Gastroesophageal sphincter (tissue), 4 donors: ENCODE results near the gene CTSO. TPM values are rescaled to one million over a fixed set of nuclear protein-coding genes. Genes with fewer than 3 reads are reported as not detected.

ENCODE experiments used
- ATAC-seq: fragments of 150-250 bp; one replicate; pipeline ENCODE4 v1.9.1; 2016; ENCODE audit warnings: mild to moderate bottlenecking, moderate library complexity
- H3K27ac ChIP-seq, 4 donors: fragments of 200-600 bp; sonication (generic) in 3 of 4; 1 replicate in 3 of 4; 2 replicates in 1 of 4; pipeline ENCODE4 v1.5.1; 2016 to 2019
- H3K27me3 ChIP-seq: fragments of 200-600 bp; sonication (generic); one replicate; pipeline ENCODE4 v1.5.1; 2019
- H3K36me3 ChIP-seq, 2 donors: fragments of 200-600 bp; sonication (generic); one replicate each; pipeline ENCODE4 v1.5.1; 2019; ENCODE audit warnings: control low read depth in 1 of 2
- H3K4me1 ChIP-seq, 3 donors: fragments of 200-600 bp; sonication (generic); 1 replicate in 2 of 3; 2 replicates in 1 of 3; pipeline ENCODE4 v1.5.1; 2016 to 2019; ENCODE audit warnings: control low read depth in 2 of 3
- H3K4me3 ChIP-seq, 2 donors: fragments of 200-600 bp; sonication (generic); one replicate each; pipeline ENCODE4 v1.5.1; 2019; ENCODE audit warnings: mild to moderate bottlenecking in 1 of 2, moderate library complexity in 1 of 2
- H3K9me3 ChIP-seq, 3 donors: fragments of 200-600 bp; sonication (generic); one replicate each; pipeline ENCODE4 v1.5.1; 2017 to 2019; ENCODE audit warnings: control low read depth in 2 of 3
- EP300 ChIP-seq: sonication (generic); formaldehyde crosslinking; IDR thresholded peaks from one replicate; pipeline ENCODE4 v1.6.1; 2017; ENCODE audit warnings: antibody characterized with exemption, mild to moderate bottlenecking
- POLR2A ChIP-seq, 2 donors: fragments of 450-650 bp; IDR thresholded peaks; one replicate each; pipeline ENCODE4 v1.6.1; 2017; ENCODE audit warnings: antibody characterized with exemption in 2 of 2, mild to moderate bottlenecking in 2 of 2, moderate library complexity in 1 of 2
- POLR2AphosphoS5 ChIP-seq: sonication (generic); formaldehyde crosslinking; IDR thresholded peaks from one replicate; pipeline ENCODE4 v1.6.1; 2017; ENCODE audit warnings: antibody characterized with exemption
- WGBS, 2 donors: methylation state at CpG; one replicate each; pipeline ENCODE4 v1.1.5; 2018; ENCODE audit warnings: low coverage in 1 of 2; 5-methylcytosine and 5-hydroxymethylcytosine counted together
- total RNA-seq, 4 donors: library from RNA; depleted of rRNA; stranded (reverse); fragments of >200 nt; gene quantifications; one replicate each; pipeline ENCODE4 v1.1.0, GENCODE V29; 2016
- TF ChIP-seq, protein P1 (sequence below), 4 experiments: fragments of 200-600 bp in 2 of 4; fragments of 450-650 bp in 2 of 4; sonication (generic) in 1 of 4; IDR thresholded peaks; one replicate each; pipeline ENCODE4 v1.5.1; 2017 to 2019; ENCODE audit warnings: antibody characterized with exemption in 4 of 4, mild to moderate bottlenecking in 2 of 4, moderate library complexity in 2 of 4

Gene CTSO
- total RNA-seq, 4 donors from 2014 or later: 16.6 to 36.8 (median 29.4) TPM

DNA sequence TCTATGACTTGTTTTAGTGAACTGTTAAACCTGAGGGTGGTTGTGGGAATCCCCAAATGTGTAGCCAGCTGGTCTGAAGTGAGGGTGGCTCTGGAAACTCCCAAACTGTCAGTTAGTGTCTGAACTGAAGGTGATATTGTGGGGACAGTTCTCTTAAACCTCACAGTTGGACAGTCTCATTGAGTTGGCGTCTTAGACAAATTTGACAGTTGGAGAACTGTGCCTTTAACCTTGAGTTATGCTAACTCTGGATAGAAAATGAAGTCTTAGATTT lies 20.7 kb upstream of the CTSO start:
- Histone ChIP-seq H3K4me3 (no peak overlapping the region), H3K36me3 (no peaks in the 10 kb centered on the region), H3K27me3 (no peaks in the 10 kb centered on the region), H3K9me3 (peaks cover 0 to 6% (median 0%) of the 10 kb centered on the region in 3 donors), H3K27ac (no peak overlapping the region), H3K4me1 (no peaks in the 10 kb centered on the region)
- WGBS, 2 donors: 54 to 78% methylated on average over 1 of the region's 1 CpG
- TF ChIP-seq, protein P1, sequence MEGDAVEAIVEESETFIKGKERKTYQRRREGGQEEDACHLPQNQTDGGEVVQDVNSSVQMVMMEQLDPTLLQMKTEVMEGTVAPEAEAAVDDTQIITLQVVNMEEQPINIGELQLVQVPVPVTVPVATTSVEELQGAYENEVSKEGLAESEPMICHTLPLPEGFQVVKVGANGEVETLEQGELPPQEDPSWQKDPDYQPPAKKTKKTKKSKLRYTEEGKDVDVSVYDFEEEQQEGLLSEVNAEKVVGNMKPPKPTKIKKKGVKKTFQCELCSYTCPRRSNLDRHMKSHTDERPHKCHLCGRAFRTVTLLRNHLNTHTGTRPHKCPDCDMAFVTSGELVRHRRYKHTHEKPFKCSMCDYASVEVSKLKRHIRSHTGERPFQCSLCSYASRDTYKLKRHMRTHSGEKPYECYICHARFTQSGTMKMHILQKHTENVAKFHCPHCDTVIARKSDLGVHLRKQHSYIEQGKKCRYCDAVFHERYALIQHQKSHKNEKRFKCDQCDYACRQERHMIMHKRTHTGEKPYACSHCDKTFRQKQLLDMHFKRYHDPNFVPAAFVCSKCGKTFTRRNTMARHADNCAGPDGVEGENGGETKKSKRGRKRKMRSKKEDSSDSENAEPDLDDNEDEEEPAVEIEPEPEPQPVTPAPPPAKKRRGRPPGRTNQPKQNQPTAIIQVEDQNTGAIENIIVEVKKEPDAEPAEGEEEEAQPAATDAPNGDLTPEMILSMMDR (IDR thresholded peaks at IDR 0.05): no peak
- TF ChIP-seq POLR2AphosphoS5 (no peak), EP300 (no peak), POLR2A (IDR thresholded peaks at IDR 0.05) (no peak)
- ATAC-seq: no peak

DNA sequence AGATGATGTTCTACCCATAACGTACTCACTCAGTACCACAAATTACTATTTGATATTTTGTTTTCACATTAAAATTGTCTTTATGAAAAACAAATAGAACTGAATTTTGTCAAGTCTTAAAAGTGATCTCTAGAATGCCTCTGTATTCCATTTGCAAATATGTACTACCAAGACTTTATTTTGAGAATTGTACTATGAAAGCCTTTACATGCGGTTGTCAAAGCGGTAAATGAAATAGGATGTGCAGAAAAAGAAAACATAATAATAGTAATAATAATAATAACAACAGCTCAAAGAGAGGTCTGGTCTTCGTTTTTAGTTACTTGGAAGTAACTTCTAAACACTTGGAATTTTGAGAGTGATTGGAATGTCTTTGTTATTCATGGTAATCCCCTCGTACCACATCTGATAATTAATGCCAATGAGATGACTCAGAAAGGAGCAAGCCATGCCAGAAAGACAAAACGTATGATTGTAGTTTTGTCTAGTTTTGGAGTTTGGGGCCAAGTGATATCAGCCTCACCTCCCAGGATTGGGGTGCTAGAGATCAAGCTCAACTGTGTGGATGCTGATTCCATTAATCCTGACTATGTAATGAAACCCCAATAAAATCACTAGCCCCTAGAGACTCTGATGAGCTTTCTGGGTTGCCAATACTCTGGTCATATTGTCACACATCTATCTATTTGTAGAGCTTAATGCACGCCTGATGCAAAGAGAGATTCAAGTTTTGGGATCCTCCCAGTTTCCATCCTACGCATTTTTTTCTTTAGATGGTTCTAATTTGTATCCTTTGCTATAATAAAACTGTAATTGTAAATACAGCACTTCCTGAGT lies 20.2 kb upstream of the CTSO start:
- Histone ChIP-seq H3K4me1 (no peaks in the 10 kb centered on the region), H3K9me3 (peaks cover 0 to under 1% (median 0%) of the 10 kb centered on the region in 3 donors), H3K27ac (no peak overlapping the region), H3K36me3 (no peaks in the 10 kb centered on the region), H3K4me3 (no peak overlapping the region), H3K27me3 (no peaks in the 10 kb centered on the region)
- 32 to 56% methylated on average over 6 to 8 of the region's 8 CpGs for WGBS, 2 donors
- no peak for TF ChIP-seq EP300
- TF ChIP-seq, protein P1 (IDR thresholded peaks at IDR 0.05): no peak
- TF ChIP-seq POLR2A (IDR thresholded peaks at IDR 0.05): no peak
- TF ChIP-seq POLR2AphosphoS5: no peak
- ATAC-seq: no peak

DNA sequence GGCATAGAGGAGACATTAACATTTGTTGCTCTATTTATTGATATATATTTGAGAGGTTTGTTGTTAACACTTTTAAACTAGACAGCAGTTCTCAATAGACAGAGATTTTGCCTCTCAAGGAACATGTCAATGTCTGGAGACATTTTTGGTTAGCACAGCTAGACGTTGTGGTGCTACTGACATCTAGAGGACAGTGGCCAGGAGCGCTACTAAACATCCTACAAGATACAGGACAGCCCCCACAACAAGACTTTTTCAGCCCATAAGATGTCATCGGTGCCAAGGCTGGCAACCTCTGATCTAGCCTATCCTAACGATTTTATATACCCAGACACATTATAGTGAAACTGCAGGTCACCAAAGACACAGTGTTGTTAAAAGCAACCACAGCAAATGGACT lies 18.4 kb upstream of the CTSO start:
- no peaks in the 10 kb centered on the region for H3K4me1 ChIP-seq
- H3K27ac ChIP-seq: no peak overlapping the region
- no peaks in the 10 kb centered on the region for H3K36me3 ChIP-seq
- no peak for ATAC-seq
- H3K4me3 ChIP-seq: no peak overlapping the region
- TF ChIP-seq EP300: no peak
- TF ChIP-seq, protein P1 (IDR thresholded peaks at IDR 0.05): peak in 1 of 4 experiments; percentile 29
- no peaks in the 10 kb centered on the region for H3K27me3 ChIP-seq
- WGBS, 2 donors: 67 to 74% methylated on average over 4 of the region's 4 CpGs
- no peaks in the 10 kb centered on the region for H3K9me3 ChIP-seq

DNA sequence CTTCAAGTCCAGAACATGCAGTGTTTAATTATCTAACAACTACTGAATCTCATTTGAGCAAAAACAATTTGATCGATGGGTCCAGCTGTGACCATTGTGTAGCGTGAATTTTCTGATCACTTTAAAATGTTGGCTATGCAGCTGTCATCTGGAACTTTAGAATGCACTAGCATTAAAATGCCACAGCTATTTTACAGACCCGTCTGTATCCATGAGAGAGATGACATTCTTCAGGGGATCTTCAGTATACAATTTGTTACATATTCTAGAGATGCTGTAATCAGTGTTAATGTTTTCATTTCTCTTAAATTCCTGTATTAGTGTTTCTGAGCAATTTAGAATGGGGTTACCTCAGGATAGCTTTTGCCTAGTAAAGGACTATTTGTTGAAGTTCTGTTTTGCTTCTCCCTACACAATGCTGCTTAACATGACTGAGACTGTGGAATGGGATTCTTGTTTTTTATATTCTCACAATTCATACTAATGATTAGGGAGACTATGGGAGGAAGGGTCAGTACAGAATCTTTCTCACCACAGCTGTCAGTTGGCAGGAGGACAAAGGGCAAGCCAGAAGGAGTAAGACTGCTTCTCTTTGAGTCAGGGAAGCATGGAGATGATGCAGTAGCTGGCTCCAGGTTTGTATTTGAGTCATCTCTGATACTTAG lies 13.2 kb upstream of the CTSO start:
- Histone ChIP-seq H3K27ac (no peak overlapping the region), H3K9me3 (no peaks in the 10 kb centered on the region), H3K4me1 (no peaks in the 10 kb centered on the region), H3K4me3 (no peak overlapping the region), H3K27me3 (no peaks in the 10 kb centered on the region), H3K36me3 (no peaks in the 10 kb centered on the region)
- ATAC-seq: no peak
- 55 to 84% methylated on average over 2 to 3 of the region's 3 CpGs for WGBS, 2 donors
- TF ChIP-seq, protein P1 (IDR thresholded peaks at IDR 0.05): no peak
- TF ChIP-seq POLR2A (IDR thresholded peaks at IDR 0.05) (no peak), EP300 (no peak), POLR2AphosphoS5 (no peak)

DNA sequence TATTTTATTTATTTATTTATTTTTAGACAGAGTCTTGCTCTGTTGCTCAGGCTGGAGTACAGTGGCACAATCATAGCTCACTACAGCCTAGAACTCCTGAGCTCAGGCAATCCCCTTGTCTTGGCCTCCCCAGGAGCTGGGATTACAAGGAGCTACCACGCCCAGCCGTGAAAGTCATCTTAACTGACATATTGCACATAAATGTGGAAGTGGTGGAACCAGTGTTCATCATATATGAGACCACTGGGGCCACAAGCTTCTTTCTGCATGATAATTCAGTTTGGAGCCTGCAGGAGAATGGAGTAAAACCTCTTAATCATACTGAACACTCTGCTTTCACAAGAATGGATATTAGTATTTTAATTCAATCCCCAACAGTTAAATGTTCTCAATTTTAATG lies 12.5 kb upstream of the CTSO start:
- Histone ChIP-seq H3K27ac (no peak overlapping the region), H3K9me3 (no peaks in the 10 kb centered on the region), H3K36me3 (no peaks in the 10 kb centered on the region), H3K4me3 (no peak overlapping the region), H3K4me1 (peaks cover 0 to 2% (median 0%) of the 10 kb centered on the region in 3 donors), H3K27me3 (no peaks in the 10 kb centered on the region)
- WGBS, 2 donors: no CpG with 5 or more reads among the region's 2 CpGs
- TF ChIP-seq EP300: no peak
- TF ChIP-seq POLR2A (IDR thresholded peaks at IDR 0.05): no peak
- TF ChIP-seq, protein P1 (IDR thresholded peaks at IDR 0.05): no peak
- TF ChIP-seq POLR2AphosphoS5: no peak
- ATAC-seq: no peak
